HG03439 (cell line): ENCODE measurements around the gene PTAR1.

Experiments used
- ATAC-seq: cut with Tn5 transposase; IDR thresholded peaks from one replicate; pipeline ENCODE4 v1.9.1; 2021; ENCODE audit warnings: mild to moderate bottlenecking, moderate library complexity; ENCODE audit not compliant: unreplicated experiment

PTAR1 gene

GRCh38 chr9:69753830-69754229 is 6.0 kb downstream of the PTAR1 start:
- ATAC-seq = no peak

- ATAC-seq = no peak
Observed at GRCh38 chr9:69750085-69750484, 9.7 kb downstream of the PTAR1 start.

- no peak for ATAC-seq
Observed at GRCh38 chr9:69748304-69748703, 11.5 kb downstream of the PTAR1 start.

GRCh38 chr9:69746859-69747560 is 12.8 kb downstream of the PTAR1 start:
- ATAC-seq = no peak

GRCh38 chr9:69745716-69746437 is 13.9 kb downstream of the PTAR1 start:
- no peak for ATAC-seq

- no peak for ATAC-seq
Observed at GRCh38 chr9:69744688-69745380, 15.0 kb downstream of the PTAR1 start.

GRCh38 chr9:69743930-69744329 is 15.9 kb downstream of the PTAR1 start:
- no peak for ATAC-seq

GRCh38 chr9:69740872-69741505 is 18.8 kb downstream of the PTAR1 start:
- no peak for ATAC-seq

GRCh38 chr9:69731348-69731747 is 28.5 kb downstream of the PTAR1 start:
- no peak for ATAC-seq

- ATAC-seq = no peak
Observed at GRCh38 chr9:69719983-69720382, 39.8 kb downstream of the PTAR1 start.

GRCh38 chr9:69719367-69719766 is 40.4 kb downstream of the PTAR1 start:
- no peak for ATAC-seq

GRCh38 chr9:69718218-69718617 is 41.6 kb downstream of the PTAR1 start:
- ATAC-seq = no peak

GRCh38 chr9:69715825-69716224 is 44.0 kb downstream of the PTAR1 start:
- no peak for ATAC-seq

GRCh38 chr9:69715096-69715495 is 44.7 kb downstream of the PTAR1 start:
- no peak for ATAC-seq

GRCh38 chr9:69697475-69697874 is 62.3 kb downstream of the PTAR1 start:
- ATAC-seq = no peak

- ATAC-seq = no peak
Observed at GRCh38 chr9:69696802-69697201, 63.0 kb downstream of the PTAR1 start.

GRCh38 chr9:69689991-69690538 is 69.7 kb downstream of the PTAR1 start:
- ATAC-seq = no peak

GRCh38 chr9:69683927-69684326 is 75.9 kb downstream of the PTAR1 start:
- ATAC-seq = no peak

GRCh38 chr9:69678843-69679538 is 80.8 kb downstream of the PTAR1 start:
- no peak for ATAC-seq

- no peak for ATAC-seq
Observed at GRCh38 chr9:69677931-69678330, 81.9 kb downstream of the PTAR1 start.

- ATAC-seq = no peak
Observed at GRCh38 chr9:69675563-69675962, 84.2 kb downstream of the PTAR1 start.
